GM18517 (cell line): ENCODE results near the gene CYP26C1.

Experiments
- ATAC-seq: cut with Tn5 transposase; IDR thresholded peaks from one replicate; pipeline ENCODE4 v1.9.1; 2021; ENCODE audit warnings: mild to moderate bottlenecking, moderate library complexity; ENCODE audit not compliant: unreplicated experiment

The CYP26C1 gene, protein sequence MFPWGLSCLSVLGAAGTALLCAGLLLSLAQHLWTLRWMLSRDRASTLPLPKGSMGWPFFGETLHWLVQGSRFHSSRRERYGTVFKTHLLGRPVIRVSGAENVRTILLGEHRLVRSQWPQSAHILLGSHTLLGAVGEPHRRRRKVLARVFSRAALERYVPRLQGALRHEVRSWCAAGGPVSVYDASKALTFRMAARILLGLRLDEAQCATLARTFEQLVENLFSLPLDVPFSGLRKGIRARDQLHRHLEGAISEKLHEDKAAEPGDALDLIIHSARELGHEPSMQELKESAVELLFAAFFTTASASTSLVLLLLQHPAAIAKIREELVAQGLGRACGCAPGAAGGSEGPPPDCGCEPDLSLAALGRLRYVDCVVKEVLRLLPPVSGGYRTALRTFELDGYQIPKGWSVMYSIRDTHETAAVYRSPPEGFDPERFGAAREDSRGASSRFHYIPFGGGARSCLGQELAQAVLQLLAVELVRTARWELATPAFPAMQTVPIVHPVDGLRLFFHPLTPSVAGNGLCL

DNA sequence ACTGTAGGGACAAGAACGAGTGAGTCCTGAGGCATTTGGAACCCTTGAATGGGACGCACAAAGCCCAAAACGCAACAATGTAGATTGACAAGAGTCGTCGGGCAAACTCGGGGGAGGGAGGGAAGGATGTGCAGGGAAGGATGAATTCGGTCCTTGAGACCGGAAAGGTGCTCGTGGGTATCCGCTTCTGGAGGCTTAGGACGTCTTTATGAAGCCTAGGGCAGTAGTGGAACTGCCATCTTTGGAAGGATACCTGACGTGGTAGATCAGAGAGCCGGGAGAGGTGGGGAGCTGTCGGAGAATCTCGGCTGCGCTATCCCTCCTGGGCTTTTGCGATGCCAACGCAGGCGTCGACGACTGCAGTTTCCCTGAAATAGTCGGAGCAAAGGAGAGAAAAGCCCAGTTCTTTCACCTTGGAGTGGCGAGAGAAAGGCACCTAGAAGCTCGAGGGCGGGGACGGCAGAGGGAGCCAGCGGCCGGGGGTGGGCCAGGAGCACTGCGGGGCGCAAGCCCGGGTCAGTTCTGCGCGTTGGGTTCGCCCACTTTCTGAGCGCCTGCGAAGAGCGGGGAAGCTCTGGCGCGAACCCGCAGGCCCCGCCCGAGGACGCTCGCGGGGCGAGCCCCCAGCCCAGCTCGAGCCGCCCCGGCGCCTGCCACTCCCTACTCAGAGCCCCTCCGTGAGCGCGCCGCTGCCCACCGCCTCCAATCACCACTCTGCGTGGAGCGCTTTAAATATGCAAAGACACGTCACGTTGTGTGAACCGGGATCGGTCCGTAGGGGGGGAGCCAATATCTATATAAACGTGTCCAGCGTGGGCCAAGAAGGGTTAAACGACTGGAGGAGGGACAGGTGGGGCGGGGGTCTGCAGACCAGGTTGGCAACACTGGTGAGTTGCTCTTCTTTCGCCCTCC lies at the start of gene CYP26C1:
Gene CYP26C1, plus strand, starts transcription at position 824 of the 912 bp plus-strand sequence. CDS start 466 bp downstream, outside the sequence.
- ATAC-seq = no peak

DNA sequence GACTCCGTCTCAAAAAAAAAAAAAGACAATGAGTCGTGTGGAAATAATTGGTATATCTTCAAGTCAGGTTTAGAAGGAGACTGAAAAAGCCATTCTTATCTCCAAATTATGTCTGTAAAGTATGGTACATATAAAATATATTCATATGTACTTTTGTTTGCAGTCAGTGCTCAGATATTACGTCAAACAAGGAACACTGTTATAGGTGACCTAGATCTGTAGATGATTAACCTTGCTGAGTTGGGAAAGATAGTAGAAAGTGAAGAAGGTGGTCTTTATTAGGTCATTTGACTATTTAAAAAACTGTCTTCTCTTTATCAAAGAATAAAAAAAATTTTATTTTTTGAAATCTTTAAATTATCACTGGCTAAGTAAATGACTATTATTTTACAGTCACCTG lies 44.9 kb upstream of the CYP26C1 start:
- no peak for ATAC-seq

DNA sequence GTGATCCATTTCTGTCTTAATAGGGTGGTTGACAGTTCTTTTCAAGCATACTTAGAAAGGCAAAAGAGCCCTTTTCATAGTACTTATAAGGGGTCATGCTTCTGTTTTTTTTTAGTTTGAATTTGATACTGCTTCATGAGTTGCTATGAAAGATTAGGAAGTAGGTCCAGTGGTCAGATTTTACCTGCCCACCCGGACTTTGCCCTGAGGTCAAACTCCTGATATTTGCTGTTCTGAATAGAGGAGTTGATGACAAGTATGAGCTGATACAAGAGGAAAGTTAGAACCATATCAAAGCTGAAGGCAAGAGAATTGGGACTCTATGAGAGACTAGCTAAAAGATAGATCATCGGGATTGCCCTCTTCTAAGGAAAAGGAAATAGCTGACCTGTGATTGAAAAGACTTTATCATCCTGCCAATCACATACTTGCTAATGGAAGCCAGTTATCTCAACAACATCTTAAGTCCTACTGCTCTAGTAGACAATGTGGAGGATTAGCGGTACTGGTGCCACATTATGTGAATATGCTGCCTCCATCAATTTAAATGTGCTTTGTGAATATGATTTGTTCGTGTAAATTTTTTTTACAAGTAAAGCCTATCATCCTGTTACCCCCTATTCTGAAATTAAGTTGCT lies 37.5 kb upstream of the CYP26C1 start:
- no peak for ATAC-seq

DNA sequence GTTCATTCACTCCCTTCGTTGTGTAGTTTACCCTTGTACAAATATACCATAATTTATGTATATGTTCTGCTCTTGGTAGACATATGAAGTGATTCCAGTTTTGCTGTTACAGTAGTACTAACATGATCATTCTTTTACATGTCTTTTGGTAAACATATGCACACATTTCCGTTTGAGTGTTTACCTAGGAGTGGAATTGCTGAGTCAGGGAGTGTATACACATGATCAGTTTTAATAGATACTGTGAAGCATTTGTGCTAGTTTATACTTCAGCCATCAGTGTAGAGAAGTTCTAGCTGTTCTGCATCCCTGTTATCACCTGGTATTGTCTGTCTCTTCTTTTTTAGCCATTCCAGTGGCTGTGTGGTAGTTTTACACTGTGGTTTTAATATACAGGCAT lies 34.5 kb upstream of the CYP26C1 start:
- ATAC-seq = no peak

- no peak for ATAC-seq
These were observed 33.1 kb upstream of the CYP26C1 start for GRCh38 chr10:93027508-93027907.

GRCh38 chr10:93028883-93029282 lies 31.7 kb upstream of the CYP26C1 start:
- no peak for ATAC-seq

GRCh38 chr10:93030409-93030808 lies 30.2 kb upstream of the CYP26C1 start:
- ATAC-seq = no peak

GRCh38 chr10:93032105-93032808 lies 28.3 kb upstream of the CYP26C1 start:
- ATAC-seq = no peak

DNA sequence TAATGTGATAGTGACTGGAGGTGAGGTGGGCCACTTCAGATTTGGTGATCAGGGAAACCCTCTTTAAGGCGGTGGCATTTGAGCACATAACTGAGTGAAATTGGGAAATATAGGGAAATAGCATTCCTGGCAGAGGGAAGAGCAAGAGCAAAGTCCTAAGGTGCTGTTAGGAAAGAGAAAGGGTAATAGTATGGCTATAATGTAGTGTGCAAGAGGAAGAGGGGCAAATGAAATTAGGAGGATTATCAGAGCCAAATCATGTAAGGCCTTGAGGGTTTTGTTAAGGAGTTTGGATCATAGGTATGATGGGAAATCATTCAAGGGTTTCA lies 27.8 kb upstream of the CYP26C1 start:
- no peak for ATAC-seq

GRCh38 chr10:93034426-93034825 lies 26.2 kb upstream of the CYP26C1 start:
- no peak for ATAC-seq

GRCh38 chr10:93039110-93039509 lies 21.5 kb upstream of the CYP26C1 start:
- ATAC-seq = no peak

GRCh38 chr10:93039721-93040120 lies 20.9 kb upstream of the CYP26C1 start:
- ATAC-seq = no peak

GRCh38 chr10:93054486-93054885 lies 6.1 kb upstream of the CYP26C1 start:
- no peak for ATAC-seq

GRCh38 chr10:93058139-93058538 lies 2.5 kb upstream of the CYP26C1 start:
- ATAC-seq = no peak

- no peak for ATAC-seq
These were observed 442 bp downstream of the CYP26C1 start for GRCh38 chr10:93060887-93061593.

GRCh38 chr10:93061594-93062513 lies 1.3 kb downstream of the CYP26C1 start:
- no peak for ATAC-seq

DNA sequence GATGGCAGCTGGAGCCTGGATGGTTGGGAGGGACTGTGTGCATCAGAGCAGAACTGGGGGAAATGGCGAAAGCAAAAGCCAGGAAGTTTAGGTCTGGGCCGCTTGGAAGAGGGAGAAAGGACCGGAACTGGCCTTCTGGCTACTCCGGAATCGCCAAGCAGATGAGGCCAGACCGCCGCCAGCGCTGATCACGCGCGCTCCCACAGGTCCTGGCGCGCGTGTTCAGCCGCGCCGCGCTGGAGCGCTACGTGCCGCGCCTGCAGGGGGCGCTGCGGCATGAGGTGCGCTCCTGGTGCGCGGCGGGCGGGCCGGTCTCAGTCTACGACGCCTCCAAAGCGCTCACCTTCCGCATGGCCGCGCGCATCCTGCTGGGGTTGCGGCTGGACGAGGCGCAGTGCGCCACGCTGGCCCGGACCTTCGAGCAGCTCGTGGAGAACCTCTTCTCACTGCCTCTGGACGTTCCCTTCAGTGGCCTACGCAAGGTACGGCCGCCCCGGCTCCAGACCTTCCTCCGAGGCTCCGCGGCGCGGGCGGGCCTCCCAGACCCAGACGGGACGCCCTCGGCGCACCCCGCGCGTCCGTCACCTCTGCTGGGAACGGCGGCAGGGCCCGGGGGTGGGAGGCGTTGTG lies 2.0 kb downstream of the CYP26C1 start:
- ATAC-seq = no peak

DNA sequence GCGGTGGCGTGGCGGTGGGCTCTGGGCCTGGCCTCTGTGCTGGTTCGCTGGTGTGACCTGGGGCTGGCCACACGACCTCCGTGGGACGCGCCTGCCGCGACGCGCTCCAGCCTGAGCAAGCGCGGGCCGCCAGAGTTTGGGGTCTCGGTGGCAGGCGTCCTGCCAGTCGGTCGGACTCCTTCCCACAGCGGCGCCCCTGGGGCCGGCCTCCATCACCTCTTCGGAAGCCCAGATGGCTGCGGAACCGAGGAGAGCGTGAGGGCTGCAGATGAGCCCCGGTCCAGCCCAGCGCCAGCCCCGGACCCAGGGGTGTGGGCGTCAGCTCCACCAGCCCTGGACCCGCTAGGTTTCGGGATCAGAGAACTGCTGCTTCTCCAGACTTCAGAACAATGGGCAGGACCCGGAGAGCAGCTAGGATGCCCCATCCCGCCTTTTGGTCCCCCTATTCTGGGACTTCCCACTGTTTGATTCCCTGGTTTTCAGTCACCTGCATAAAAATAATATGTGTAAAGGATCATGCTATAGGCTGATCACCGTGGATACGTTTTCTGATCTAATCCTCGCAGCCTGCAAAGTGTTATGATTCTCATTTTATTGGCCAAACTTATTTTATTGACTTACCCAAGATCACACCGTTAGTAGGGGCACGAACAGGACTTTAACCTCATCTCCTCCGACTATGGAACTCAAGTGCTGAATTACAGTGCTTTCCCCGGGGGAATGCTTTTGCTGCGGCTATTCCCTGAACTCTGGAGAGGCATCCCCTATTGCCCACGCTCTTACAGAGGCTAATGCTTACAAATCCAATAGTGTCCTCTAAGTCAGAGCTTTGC lies 2.8 kb downstream of the CYP26C1 start:
- no peak for ATAC-seq
